ENCODE results near the gene SERPINE3.

SERPINE3 gene

GRCh38 chr13:51328488-51328887, 11.0 kb upstream of the SERPINE3 start:
- no peak for DNase-seq (ENCODE audit: low read depth)

- no peak for DNase-seq (ENCODE audit: low read depth)
These were observed 9.9 kb upstream of the SERPINE3 start for GRCh38 chr13:51329606-51330005.

GRCh38 chr13:51330791-51331190, 8.7 kb upstream of the SERPINE3 start:
- DNase-seq (ENCODE audit: low read depth) = no peak

- DNase-seq (ENCODE audit: low read depth) = no peak
These were observed 8.1 kb upstream of the SERPINE3 start for GRCh38 chr13:51331354-51331861.

- DNase-seq (ENCODE audit: low read depth) = no peak
These were observed 6.7 kb upstream of the SERPINE3 start for GRCh38 chr13:51332566-51333361.

- no peak for DNase-seq (ENCODE audit: low read depth)
These were observed 6.1 kb upstream of the SERPINE3 start for GRCh38 chr13:51333421-51333820.

GRCh38 chr13:51333826-51334225, 5.7 kb upstream of the SERPINE3 start:
- no peak for DNase-seq (ENCODE audit: low read depth)

GRCh38 chr13:51336746-51337145, 2.7 kb upstream of the SERPINE3 start:
- DNase-seq (ENCODE audit: low read depth) = no peak

- DNase-seq (ENCODE audit: low read depth) = peak; percentile 52
These were observed 651 bp downstream of the SERPINE3 start for GRCh38 chr13:51339952-51340732.

GRCh38 chr13:51341232-51341631, 1.7 kb downstream of the SERPINE3 start:
- DNase-seq (ENCODE audit: low read depth) = no peak

- no peak for DNase-seq (ENCODE audit: low read depth)
These were observed 2.3 kb downstream of the SERPINE3 start for GRCh38 chr13:51341791-51342190.

GRCh38 chr13:51342706-51343105, 3.2 kb downstream of the SERPINE3 start:
- DNase-seq (ENCODE audit: low read depth) = peak; percentile 61

GRCh38 chr13:51343475-51343874, 4.0 kb downstream of the SERPINE3 start:
- DNase-seq (ENCODE audit: low read depth) = no peak

- no peak for DNase-seq (ENCODE audit: low read depth)
These were observed 6.9 kb downstream of the SERPINE3 start for GRCh38 chr13:51346397-51346796.

GRCh38 chr13:51347099-51347498, 7.6 kb downstream of the SERPINE3 start:
- no peak for DNase-seq (ENCODE audit: low read depth)

GRCh38 chr13:51348069-51348967, 8.8 kb downstream of the SERPINE3 start:
- no peak for DNase-seq (ENCODE audit: low read depth)

- no peak for DNase-seq (ENCODE audit: low read depth)
These were observed 9.5 kb downstream of the SERPINE3 start for GRCh38 chr13:51349016-51349415.

- DNase-seq (ENCODE audit: low read depth) = no peak
These were observed 15.7 kb downstream of the SERPINE3 start for GRCh38 chr13:51355217-51355616.

- no peak for DNase-seq (ENCODE audit: low read depth)
These were observed 18.6 kb downstream of the SERPINE3 start for GRCh38 chr13:51357928-51358595.

- DNase-seq (ENCODE audit: low read depth) = no peak
These were observed 19.9 kb downstream of the SERPINE3 start for GRCh38 chr13:51359352-51359751.

GRCh38 chr13:51360489-51360888, 21.0 kb downstream of the SERPINE3 start:
- DNase-seq (ENCODE audit: low read depth) = no peak

GRCh38 chr13:51361106-51361505, 21.6 kb downstream of the SERPINE3 start:
- no peak for DNase-seq (ENCODE audit: low read depth)
